Activated CD8-positive, alpha-beta memory T cell treated with anti-CD3 and anti-CD28 coated beads for 1 hour (primary cell): Measurements from ENCODE around the gene HHIPL1.
"Not testable (repeated sequence)": the region's sequence is repeated elsewhere in the genome, so short reads cannot be mapped to it uniquely, and the experiment has no call there.

Source experiments
- DNase-seq, 2 donors: peaks; one replicate each; pipeline ENCODE4 v3.0.0-alpha.2; 2020; ENCODE audit warnings: low read depth in 1 of 2; ENCODE audit errors: extremely low read depth in 1 of 2

The HHIPL1 gene

GRCh38 chr14:99657645-99658155 lies 12.8 kb downstream of the HHIPL1 start:
- DNase-seq = no peak

GRCh38 chr14:99658218-99658845 lies 13.4 kb downstream of the HHIPL1 start:
- DNase-seq = no peak

DNA sequence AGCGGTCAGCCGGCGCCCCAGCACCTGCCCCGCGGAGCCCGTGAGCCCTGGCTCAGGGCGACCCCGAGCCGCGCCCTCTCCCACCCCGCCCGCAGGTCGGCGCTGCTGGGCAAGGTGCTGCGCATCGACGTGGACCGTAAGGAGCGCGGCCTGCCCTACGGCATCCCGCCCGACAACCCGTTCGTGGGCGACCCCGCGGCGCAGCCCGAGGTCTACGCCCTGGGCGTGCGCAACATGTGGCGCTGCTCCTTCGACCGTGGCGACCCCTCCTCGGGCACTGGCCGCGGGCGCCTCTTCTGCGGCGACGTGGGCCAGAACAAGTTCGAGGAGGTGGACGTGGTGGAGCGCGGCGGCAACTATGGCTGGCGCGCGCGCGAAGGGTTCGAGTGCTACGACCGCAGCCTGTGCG lies 14.4 kb downstream of the HHIPL1 start:
- DNase-seq = no peak

GRCh38 chr14:99660006-99660566 lies 15.2 kb downstream of the HHIPL1 start:
- no peak for DNase-seq

DNA sequence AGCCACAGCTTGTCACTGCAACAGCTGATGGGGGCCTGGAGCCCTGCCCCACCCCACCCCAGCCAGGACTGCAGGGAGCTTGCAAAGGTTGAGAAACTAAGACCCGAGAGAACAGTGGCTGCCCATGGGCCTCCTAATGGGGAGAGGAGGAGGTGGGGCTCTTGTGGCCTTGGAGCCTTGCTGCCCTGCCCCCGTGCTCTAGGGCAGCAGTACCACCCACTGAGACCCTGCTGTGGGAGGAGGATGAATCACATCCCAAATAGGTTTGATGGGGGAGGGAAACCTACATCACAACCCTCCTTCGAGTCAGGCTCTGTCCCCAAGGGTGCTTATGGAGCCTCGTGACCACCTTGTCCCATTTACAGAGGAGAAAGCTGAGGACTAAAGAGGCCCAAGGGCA lies 15.9 kb downstream of the HHIPL1 start:
- no peak for DNase-seq

- not testable (repeated sequence) for DNase-seq
Measured at GRCh38 chr14:99661206-99661605, 16.3 kb downstream of the HHIPL1 start.

GRCh38 chr14:99662846-99663245 lies 17.9 kb downstream of the HHIPL1 start:
- no peak for DNase-seq

DNA sequence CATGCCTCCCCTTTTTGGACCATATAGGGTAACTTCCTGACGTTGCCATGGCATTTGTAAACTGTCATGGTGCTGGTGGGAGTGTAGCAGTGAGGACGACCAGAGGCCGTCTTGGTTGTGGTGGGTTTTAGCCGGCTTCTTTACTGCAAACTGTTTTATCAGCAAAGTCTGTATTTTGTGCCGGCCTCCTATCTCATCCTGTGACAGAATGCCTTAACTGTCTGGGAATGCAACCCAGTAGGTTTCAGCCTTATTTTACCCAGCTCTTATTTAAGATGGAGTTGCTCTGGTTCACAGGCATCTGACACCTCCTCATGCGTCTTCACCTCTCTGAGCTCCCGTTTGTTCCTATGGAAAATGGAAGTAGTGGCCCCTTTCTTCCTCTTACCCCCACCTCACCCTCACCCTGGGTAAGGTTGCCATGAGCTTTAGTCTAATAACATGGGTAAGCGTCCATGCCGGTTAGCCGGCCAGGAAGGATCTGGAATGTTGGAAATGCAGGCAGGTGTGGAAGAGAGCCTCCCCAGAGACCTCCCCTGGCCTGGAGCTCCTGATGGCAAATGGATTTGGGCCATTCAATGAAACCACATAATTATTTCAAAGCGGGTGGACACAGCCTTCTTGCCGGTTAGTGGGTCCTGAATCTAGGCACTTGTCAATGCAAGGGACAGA lies 18.6 kb downstream of the HHIPL1 start:
- DNase-seq = no peak

DNA sequence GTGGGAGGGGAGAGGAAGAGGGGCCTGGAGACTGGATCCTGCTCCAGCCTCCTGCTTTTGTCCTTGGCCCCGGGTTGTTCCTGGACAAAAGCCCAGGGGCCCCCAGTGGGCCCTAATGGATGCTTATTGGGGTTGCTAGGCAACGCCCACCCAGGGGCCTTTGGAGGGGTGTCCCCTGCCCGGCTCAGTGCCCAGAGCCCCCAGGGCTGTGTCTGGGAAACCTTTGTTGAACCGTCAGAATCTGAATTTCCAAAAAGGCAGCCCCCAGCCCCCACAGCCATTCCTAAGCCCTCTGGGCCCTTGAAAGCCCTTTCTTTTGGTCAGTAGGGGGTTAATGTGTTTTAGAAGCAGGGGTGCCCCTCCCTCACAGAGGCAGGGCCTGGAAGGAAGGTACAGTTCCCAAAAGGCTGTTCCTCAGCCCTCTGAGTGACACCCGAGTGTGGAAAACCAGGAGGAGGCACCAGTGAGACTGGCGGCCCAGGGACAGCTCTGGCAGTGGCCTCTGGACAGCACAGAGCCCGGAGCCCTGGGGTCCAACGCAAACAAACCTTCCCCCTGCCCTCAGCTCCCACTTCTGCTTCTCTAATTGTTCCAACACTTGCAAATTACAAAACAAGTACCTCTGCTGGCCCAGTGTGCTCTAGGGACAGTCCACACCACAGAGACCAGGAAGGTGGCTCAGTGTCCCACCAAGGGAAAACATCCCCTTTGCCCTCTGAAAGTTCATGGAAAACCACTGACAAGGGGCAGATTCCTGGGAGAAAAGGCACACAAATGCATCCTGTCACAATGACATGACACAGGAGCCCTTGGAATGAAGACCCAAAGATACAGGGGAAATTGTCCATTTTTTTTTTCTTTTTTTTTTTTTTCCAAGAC lies 19.4 kb downstream of the HHIPL1 start:
- DNase-seq = no peak

GRCh38 chr14:99664937-99665273 lies 20.0 kb downstream of the HHIPL1 start:
- DNase-seq = no peak

DNA sequence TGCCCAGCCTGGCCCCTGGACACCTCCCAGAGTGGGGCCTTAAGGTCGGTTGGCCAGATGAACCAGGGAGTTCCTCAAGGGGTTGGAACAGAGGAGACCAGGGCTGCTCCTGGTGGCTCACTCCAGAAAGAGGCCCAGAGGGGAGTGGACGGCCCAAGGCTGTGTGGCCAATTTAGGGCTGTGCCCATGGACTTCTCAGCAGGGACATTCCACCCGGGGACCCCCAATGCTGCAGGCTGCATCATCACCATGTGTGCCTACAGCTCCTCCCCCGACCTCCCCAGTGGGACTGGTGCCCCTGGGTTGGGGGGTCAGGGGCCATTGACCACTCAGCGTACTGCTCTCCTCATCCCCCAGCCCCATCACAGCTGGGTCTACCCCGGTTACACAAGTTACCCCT lies 21.6 kb downstream of the HHIPL1 start:
- DNase-seq = no peak

DNA sequence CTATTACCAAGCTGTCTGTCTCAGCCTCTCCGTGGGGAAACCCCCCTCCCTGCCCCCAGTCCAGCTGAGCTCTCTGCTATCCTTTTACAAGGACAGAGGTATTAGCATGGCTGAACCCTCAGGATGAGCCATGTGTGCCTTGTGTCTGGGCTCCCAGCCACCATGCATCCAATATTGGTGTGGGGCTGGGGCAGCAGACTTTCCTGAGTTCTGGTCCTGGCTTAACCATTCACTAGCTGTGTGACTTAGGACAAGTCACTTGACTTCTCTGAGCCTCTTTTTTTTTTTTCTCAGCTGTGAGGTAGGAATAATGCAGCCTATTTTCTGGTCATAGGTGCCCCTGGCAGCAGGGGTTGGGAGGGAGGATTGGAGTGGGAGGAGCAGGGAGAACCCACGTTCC lies 22.1 kb downstream of the HHIPL1 start:
- DNase-seq = no peak

- no peak for DNase-seq
Measured at GRCh38 chr14:99667821-99668220, 22.9 kb downstream of the HHIPL1 start.

DNA sequence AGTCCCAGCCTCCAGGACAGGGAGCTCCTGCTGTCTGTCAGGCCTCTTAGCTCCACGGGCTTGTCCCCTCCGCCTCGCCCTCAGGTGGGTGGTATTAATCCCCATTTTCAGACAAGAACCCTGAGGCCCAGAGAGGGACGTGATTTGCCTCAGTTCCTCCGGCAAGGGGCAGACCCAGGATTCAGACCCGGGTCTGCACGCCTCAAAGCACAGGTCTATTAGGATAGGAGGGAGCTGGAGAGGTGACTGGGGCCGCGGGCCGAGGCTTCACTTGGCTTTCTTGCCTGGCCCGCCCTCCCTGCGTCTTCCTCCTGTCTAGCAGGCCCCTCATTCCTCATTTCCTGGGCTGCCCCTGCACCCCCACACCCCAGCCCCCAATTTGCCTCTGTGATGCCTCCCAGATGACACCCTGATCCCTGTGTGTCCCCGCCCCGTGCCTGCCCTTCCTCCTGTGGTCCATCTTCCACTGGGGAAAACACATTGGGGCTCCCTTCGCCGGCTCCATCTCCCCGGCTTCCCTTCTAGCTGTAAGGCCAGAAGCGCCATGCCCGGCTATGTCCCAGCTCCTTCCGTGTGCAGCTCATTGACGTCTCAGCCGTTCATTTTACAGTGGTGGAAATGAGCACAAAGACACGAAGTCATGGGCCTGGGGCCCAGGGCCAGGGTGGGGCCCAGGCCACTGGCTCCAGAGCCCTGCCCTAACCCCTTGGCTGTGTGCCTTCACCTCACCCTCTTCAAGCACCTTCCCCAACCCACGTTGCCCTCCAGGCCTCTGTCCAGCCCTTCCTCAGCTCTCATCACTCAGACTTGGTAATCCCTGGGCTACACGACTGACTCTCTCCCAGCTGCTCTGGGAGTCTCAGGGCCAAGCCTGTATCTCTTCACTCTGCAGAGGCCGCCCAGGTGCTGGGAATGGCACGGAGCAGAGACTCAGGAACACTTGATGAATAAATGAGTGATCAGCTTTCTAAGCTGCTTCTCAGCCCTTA lies 23.7 kb downstream of the HHIPL1 start:
- no peak for DNase-seq

- no peak for DNase-seq
Measured at GRCh38 chr14:99670361-99671234, 25.7 kb downstream of the HHIPL1 start.

DNA sequence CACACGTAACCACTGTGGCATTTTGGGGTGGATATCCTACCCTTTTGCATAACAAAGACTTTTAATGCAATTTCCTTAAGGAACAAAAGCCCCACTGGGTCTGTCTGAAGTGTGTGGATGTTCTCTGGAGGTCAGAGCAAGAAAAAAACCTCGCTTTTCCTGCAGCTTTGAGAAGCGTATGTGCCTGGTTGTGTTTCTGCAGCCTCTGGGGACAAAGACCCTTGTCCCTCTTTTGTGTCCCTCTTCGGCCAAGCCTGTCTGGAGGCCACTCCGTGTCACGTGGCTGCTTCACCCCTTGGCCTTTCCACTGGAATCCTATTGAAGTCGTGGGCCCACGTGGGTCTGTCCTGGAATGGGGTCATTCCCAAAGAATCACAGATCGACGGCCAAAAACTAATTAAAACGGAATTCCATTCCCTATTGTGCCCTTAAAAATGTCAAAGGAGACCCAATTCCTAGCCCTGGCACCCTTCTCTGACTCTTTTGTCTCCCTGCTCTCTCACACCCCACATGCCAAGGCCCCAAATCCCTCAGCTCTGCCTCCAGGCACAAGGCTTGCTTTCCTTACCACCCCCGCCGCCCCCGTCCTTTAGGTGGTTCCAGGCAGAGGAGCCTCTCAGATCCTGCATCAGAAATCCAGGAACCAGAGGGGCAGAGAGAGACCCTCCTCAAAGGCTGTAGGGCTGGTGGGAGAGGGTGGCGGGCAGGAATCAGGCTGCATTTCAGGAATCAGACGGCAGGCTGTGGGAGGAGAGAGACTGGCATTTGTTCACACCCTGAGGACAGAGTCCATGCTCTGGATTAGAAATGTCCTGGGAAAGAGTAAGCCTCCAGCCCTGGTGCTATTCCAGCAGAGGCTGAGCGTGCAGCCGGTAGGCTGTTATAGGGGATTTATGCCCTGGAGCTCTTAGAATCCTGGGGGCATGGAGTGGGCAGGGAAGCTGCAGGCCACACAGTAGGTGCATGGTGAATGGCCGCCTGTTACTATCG lies 26.6 kb downstream of the HHIPL1 start:
- no peak for DNase-seq

GRCh38 chr14:99672506-99673304 lies 27.8 kb downstream of the HHIPL1 start:
- no peak for DNase-seq
